ENCODE measurements around the gene GSTO1.

DNA sequence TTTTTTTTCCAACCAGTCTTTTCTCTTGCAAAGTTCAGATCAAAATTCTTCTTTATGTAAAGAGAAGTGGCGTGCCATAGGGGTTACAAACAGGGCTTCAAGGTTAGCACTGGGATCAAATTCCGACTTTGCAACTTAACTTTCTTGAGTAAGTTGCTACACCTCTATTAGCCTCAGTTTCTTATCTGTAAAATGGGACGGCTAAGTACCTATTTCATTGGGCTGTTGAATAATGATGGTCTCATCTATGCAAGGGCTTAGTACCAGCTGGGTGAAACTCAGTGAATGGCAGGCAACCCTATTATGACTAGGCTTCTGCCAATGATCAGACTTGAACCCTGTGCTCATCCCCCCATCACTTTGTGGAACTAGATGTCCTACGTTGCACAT, 49.7 kb downstream of the GSTO1 start:
- TF ChIP-seq GATA1 (IDR thresholded peaks at IDR 0.05; ENCODE audit: low read depth, low read length) (no peak), POLR2A (IDR thresholded peaks at IDR 0.05; ENCODE audit: low read length) (no peak)
